ENCODE measurements around the gene SPINK13.

SPINK13 gene

DNA sequence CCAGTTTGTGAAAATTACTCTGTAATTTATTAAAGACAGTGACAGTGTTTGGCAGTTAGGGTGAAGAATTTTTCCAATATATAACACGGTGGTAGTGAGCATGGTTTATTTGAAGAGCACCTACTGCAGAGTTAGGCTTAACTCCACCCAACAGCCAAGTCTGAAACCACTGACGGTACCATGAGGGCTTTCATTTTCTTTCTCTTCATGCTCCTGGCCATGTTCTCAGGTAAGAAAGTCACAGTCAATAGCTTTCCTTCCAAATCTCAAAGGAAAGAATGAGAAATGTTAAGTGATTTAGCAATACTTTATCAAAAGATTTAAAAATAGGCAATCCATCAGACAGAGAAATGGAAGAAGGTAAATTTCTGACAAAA is 30.2 kb upstream of the SPINK13 start, which contains the start of gene MARCOL:
MARCOL (plus strand) TSS at position 108 of the 377 bp plus-strand sequence; CDS start at position 181, 73 bp downstream.
- TF ChIP-seq EZH2phosphoT487 (IDR thresholded peaks at IDR 0.05; ENCODE audit: low read length) = no peak
- Histone ChIP-seq H3K9ac (ENCODE audit: low read length) (no peak within 1 kb of the TSS), H3K9me2 (replicated peaks; ENCODE audit: insufficient read depth, low read length) (no peaks in the 10 kb centered on the region), H3K4me1 (ENCODE audit: low read length) (no peaks in the 10 kb centered on the region), H3F3A (ENCODE audit: insufficient read depth, low read length) (no peaks in the 10 kb centered on the region), H3K4me2 (ENCODE audit: low read depth, low read length) (peak within 1 kb of the TSS; percentile 41), H3K36me3 (replicated peaks; ENCODE audit: insufficient read depth, low read length) (no peaks in the 10 kb centered on the region), H4K20me1 (ENCODE audit: insufficient read depth, low read length) (no peaks in the 10 kb centered on the region), H3K79me2 (ENCODE audit: low read length) (no peaks in the 10 kb centered on the region), H3K4me3 (ENCODE audit: low read length) (0 out of 2 replicates have a peak within 1 kb of the TSS, but pooled peaks have one; percentile 13), H2AFZ (ENCODE audit: low read length) (peak within 1 kb of the TSS; percentile 57), H3K27me3 (replicated peaks; ENCODE audit: insufficient read depth, low read length) (no peaks in the 10 kb centered on the region), H3K27ac (ENCODE audit: low read length) (no peak within 1 kb of the TSS), H3K9me3 (replicated peaks; ENCODE audit: insufficient read depth, low read length) (no peaks in the 10 kb centered on the region)
- peak; percentile 58 for DNase-seq

- H3K4me2 ChIP-seq (ENCODE audit: low read depth, low read length) = no peak overlapping the region
- no peaks in the 10 kb centered on the region for H4K20me1 ChIP-seq (ENCODE audit: insufficient read depth, low read length)
Observed at GRCh38 chr5:148248894-148249293, 19.7 kb upstream of the SPINK13 start.

DNA sequence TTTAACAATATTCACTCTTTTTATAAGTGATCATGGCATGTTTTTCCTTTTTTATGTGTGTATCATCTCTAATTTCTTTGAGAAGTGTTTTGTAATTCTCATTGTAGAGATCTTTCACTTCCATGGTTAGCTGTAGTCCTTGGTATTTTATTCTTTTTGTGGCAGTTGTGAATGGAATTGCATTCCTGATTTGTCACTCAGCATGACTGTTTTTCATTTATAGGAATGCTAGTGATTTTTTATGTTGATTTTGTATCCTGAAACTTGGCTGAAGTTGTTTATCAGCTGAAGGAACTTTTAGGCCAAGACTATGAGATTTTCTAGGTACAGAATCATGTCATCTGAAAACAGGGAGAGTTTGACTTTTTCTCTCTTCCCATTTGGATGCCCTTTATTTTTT is 13.1 kb upstream of the SPINK13 start:
- Histone ChIP-seq H3F3A (ENCODE audit: insufficient read depth, low read length) (no peaks in the 10 kb centered on the region), H3K9ac (ENCODE audit: low read length) (no peak overlapping the region), H3K9me2 (replicated peaks; ENCODE audit: insufficient read depth, low read length) (no peaks in the 10 kb centered on the region), H3K27me3 (replicated peaks; ENCODE audit: insufficient read depth, low read length) (no peaks in the 10 kb centered on the region), H3K27ac (ENCODE audit: low read length) (no peak overlapping the region), H2AFZ (ENCODE audit: low read length) (no peak overlapping the region), H3K9me3 (replicated peaks; ENCODE audit: insufficient read depth, low read length) (no peaks in the 10 kb centered on the region), H3K36me3 (replicated peaks; ENCODE audit: insufficient read depth, low read length) (no peaks in the 10 kb centered on the region), H3K4me2 (ENCODE audit: low read depth, low read length) (no peak overlapping the region), H3K4me1 (ENCODE audit: low read length) (no peaks in the 10 kb centered on the region), H3K79me2 (ENCODE audit: low read length) (no peaks in the 10 kb centered on the region), H3K4me3 (ENCODE audit: low read length) (no peak overlapping the region), H4K20me1 (ENCODE audit: insufficient read depth, low read length) (no peaks in the 10 kb centered on the region)
- TF ChIP-seq EZH2 (optimal IDR thresholded peaks at IDR 0.05; ENCODE audit: low read depth, low read length) (no peak), EZH2phosphoT487 (IDR thresholded peaks at IDR 0.05; ENCODE audit: low read length) (no peak)
- TF ChIP-seq, protein P1, sequence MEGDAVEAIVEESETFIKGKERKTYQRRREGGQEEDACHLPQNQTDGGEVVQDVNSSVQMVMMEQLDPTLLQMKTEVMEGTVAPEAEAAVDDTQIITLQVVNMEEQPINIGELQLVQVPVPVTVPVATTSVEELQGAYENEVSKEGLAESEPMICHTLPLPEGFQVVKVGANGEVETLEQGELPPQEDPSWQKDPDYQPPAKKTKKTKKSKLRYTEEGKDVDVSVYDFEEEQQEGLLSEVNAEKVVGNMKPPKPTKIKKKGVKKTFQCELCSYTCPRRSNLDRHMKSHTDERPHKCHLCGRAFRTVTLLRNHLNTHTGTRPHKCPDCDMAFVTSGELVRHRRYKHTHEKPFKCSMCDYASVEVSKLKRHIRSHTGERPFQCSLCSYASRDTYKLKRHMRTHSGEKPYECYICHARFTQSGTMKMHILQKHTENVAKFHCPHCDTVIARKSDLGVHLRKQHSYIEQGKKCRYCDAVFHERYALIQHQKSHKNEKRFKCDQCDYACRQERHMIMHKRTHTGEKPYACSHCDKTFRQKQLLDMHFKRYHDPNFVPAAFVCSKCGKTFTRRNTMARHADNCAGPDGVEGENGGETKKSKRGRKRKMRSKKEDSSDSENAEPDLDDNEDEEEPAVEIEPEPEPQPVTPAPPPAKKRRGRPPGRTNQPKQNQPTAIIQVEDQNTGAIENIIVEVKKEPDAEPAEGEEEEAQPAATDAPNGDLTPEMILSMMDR (IDR thresholded peaks at IDR 0.05; ENCODE audit: low read length) = no peak
- DNase-seq = no peak

More at GRCh38 chr5:148248894-148249293, 19.7 kb upstream of the SPINK13 start:
- TF ChIP-seq, protein P1 (IDR thresholded peaks at IDR 0.05; ENCODE audit: low read length) = no peak
- TF ChIP-seq EZH2 (optimal IDR thresholded peaks at IDR 0.05; ENCODE audit: low read depth, low read length) (no peak), EZH2phosphoT487 (IDR thresholded peaks at IDR 0.05; ENCODE audit: low read length) (no peak)
- no peak overlapping the region for H2AFZ ChIP-seq (ENCODE audit: low read length)
- H3K27ac ChIP-seq (ENCODE audit: low read length) = no peak overlapping the region
- no peaks in the 10 kb centered on the region for H3K4me1 ChIP-seq (ENCODE audit: low read length)
- no peaks in the 10 kb centered on the region for H3K36me3 ChIP-seq (replicated peaks; ENCODE audit: insufficient read depth, low read length)
- no peak overlapping the region for H3K9ac ChIP-seq (ENCODE audit: low read length)
- no peak for DNase-seq
- no peaks in the 10 kb centered on the region for H3K9me3 ChIP-seq (replicated peaks; ENCODE audit: insufficient read depth, low read length)
- no peaks in the 10 kb centered on the region for H3K9me2 ChIP-seq (replicated peaks; ENCODE audit: insufficient read depth, low read length)
- H3K79me2 ChIP-seq (ENCODE audit: low read length) = no peaks in the 10 kb centered on the region
- no peak overlapping the region for H3K4me3 ChIP-seq (ENCODE audit: low read length)
- H3F3A ChIP-seq (ENCODE audit: insufficient read depth, low read length) = no peaks in the 10 kb centered on the region
- no peaks in the 10 kb centered on the region for H3K27me3 ChIP-seq (replicated peaks; ENCODE audit: insufficient read depth, low read length)

DNA sequence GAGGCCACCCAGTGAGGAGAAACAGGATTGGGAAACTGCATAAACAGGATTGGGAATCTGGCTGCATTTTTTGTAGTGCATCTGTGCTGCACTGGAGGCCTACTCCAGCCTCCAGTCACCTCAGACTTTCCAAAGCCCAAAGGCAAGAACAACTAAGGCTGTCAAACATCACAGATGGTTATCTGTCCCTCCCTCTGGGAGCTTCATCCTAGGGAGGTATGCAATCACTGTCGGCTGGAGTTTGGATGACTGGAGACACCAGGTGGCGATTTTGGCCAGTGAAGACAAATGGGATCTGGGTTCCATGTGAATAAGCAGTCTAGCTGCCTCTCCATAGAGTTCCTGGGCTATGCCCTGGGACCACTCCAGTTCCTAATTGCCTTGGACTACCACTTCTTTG is 9.3 kb upstream of the SPINK13 start:
- no peaks in the 10 kb centered on the region for H3K27me3 ChIP-seq (replicated peaks; ENCODE audit: insufficient read depth, low read length)
- no peaks in the 10 kb centered on the region for H3K4me1 ChIP-seq (ENCODE audit: low read length)

More for the DNA sequence above, 9.3 kb upstream of the SPINK13 start:
- H3F3A ChIP-seq (ENCODE audit: insufficient read depth, low read length) = no peaks in the 10 kb centered on the region
- no peak overlapping the region for H3K4me3 ChIP-seq (ENCODE audit: low read length)
- DNase-seq = no peak
- H3K79me2 ChIP-seq (ENCODE audit: low read length) = no peaks in the 10 kb centered on the region
- TF ChIP-seq EZH2phosphoT487 (IDR thresholded peaks at IDR 0.05; ENCODE audit: low read length) (no peak), EZH2 (optimal IDR thresholded peaks at IDR 0.05; ENCODE audit: low read depth, low read length) (no peak)
- TF ChIP-seq, protein P1 (IDR thresholded peaks at IDR 0.05; ENCODE audit: low read length) = no peak
- H4K20me1 ChIP-seq (ENCODE audit: insufficient read depth, low read length) = no peaks in the 10 kb centered on the region
- H3K9me3 ChIP-seq (replicated peaks; ENCODE audit: insufficient read depth, low read length) = no peaks in the 10 kb centered on the region
- no peaks in the 10 kb centered on the region for H3K9me2 ChIP-seq (replicated peaks; ENCODE audit: insufficient read depth, low read length)
- H2AFZ ChIP-seq (ENCODE audit: low read length) = no peak overlapping the region
- H3K4me2 ChIP-seq (ENCODE audit: low read depth, low read length) = no peak overlapping the region
- no peak overlapping the region for H3K9ac ChIP-seq (ENCODE audit: low read length)
- H3K36me3 ChIP-seq (replicated peaks; ENCODE audit: insufficient read depth, low read length) = no peaks in the 10 kb centered on the region
- no peak overlapping the region for H3K27ac ChIP-seq (ENCODE audit: low read length)

Measured in MM.1S (cell line).